Measurements from ENCODE around the gene TAS2R20. TPM values are rescaled to one million over a fixed set of nuclear protein-coding genes. Genes with fewer than 3 reads are reported as not detected.

Gene TAS2R20
- total and polyA plus RNA-seq, 2 of the 8 experiments (the other 6 are each of a cell fraction or from before 2014, with no cell fraction given) = 0.57 to 0.71 TPM

DNA sequence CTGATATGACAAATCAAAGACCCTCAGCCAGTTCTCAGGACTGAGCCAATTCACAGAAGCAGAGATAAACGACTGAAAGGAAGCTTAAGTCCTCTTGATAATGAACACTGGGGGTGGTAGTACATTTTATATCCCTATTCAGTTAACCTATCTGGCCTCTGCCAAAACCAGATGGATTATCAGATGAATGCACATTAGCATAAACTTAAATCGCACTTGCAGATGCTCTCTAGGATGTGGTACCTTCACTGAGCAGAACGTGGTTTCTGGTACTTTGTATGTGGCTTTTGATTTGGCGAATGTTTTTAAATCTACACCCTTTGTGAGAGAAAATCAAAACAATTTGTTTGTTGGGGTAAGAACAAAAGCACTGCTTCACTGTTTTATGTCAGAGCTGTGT is 37.9 kb downstream of the TAS2R20 start:
- no peak overlapping the region for H2BK120ac ChIP-seq (replicated peaks; ENCODE audit: low read depth, low read length)
- TF ChIP-seq CBX8 (IDR thresholded peaks at IDR 0.05; ENCODE audit: borderline replicate concordance, low read depth, low read length) (no peak), FOSL1 (IDR thresholded peaks at IDR 0.05; ENCODE audit: insufficient read depth, low read depth, low read length) (no peak), TCF12 (IDR thresholded peaks at IDR 0.05; ENCODE audit: low read depth, low read length) (no peak), CHD1 (IDR thresholded peaks at IDR 0.05; ENCODE audit: low read depth, low read length) (no peak), JUN (IDR thresholded peaks at IDR 0.05; ENCODE audit: low read depth, low read length) (no peak), NRF1 (IDR thresholded peaks at IDR 0.05; ENCODE audit: low read depth, low read length) (no peak), HDAC2 (IDR thresholded peaks at IDR 0.05; ENCODE audit: borderline replicate concordance in 1 of 2, low read depth in 2 of 2, low read length in 2 of 2) (no peak), SIN3A (conservative IDR thresholded peaks at IDR 0.05 in 1 of 2, IDR thresholded peaks at IDR 0.05 in 1 of 2; ENCODE audit: low read depth in 1 of 2, low read length in 2 of 2) (no peak), SP2 (IDR thresholded peaks at IDR 0.05; ENCODE audit: low read length) (no peak), RBBP5 (IDR thresholded peaks at IDR 0.05; ENCODE audit: borderline replicate concordance, low read depth, low read length) (no peak), SAP30 (IDR thresholded peaks at IDR 0.05; ENCODE audit: insufficient read depth, insufficient replicate concordance, low read length) (no peak), BACH1 (IDR thresholded peaks at IDR 0.05; ENCODE audit: low read length) (no peak)
- TF ChIP-seq, protein P1, sequence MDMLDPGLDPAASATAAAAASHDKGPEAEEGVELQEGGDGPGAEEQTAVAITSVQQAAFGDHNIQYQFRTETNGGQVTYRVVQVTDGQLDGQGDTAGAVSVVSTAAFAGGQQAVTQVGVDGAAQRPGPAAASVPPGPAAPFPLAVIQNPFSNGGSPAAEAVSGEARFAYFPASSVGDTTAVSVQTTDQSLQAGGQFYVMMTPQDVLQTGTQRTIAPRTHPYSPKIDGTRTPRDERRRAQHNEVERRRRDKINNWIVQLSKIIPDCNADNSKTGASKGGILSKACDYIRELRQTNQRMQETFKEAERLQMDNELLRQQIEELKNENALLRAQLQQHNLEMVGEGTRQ (IDR thresholded peaks at IDR 0.05; ENCODE audit: low read length) = no peak

More for the DNA sequence above, 37.9 kb downstream of the TAS2R20 start:
- DNase-seq (ENCODE audit: low read depth in 1 of 2, low spot score in 2 of 2) (no peak), FAIRE-seq (no peak)
- Histone ChIP-seq H2AFZ (ENCODE audit: low read length) (no peak overlapping the region), H4K91ac (replicated peaks; ENCODE audit: insufficient read length, low read length) (no peak overlapping the region), H4K5ac (ENCODE audit: insufficient read length, low read depth, low read length) (no peak overlapping the region), H4K8ac (ENCODE audit: extremely low read depth, insufficient read depth, low read length) (no peak overlapping the region), H2AK5ac (ENCODE audit: low read depth, low read length) (no peak overlapping the region), H3K23ac (ENCODE audit: insufficient read length) (no peak overlapping the region), H2BK15ac (ENCODE audit: low read length) (no peak overlapping the region), H2BK5ac (ENCODE audit: low read depth, low read length) (no peak overlapping the region), H3K9me3 (ENCODE audit: insufficient read depth in 2 of 2, low read depth in 1 of 2, low read length in 1 of 2) (peaks cover 0 to 2% of the 10 kb centered on the region in 2 experiments; a peak in 1 of 4 replicates), H3K14ac (ENCODE audit: insufficient read length) (no peak overlapping the region), H3K4me2 (ENCODE audit: insufficient read depth in 1 of 2, low read depth in 2 of 2, low read length in 2 of 2) (no peak overlapping the region), H3K18ac (ENCODE audit: extremely low read depth, low read length) (no peak overlapping the region), H3K27me3 (replicated peaks in 1 of 4; ENCODE audit: control insufficient read depth in 3 of 4, extremely low read depth in 1 of 4, insufficient read depth in 3 of 4, low read length in 3 of 4) (no peaks in the 10 kb centered on the region), H2BK12ac (ENCODE audit: low read depth, low read length) (no peak overlapping the region), H3K4ac (replicated peaks; ENCODE audit: insufficient read length, low read depth, low read length) (no peak overlapping the region), H3K36me3 (ENCODE audit: control insufficient read depth in 2 of 4, insufficient read depth in 4 of 4, low read length in 3 of 4) (no peaks in the 10 kb centered on the region), H3K79me1 (ENCODE audit: low read depth, low read length) (no peaks in the 10 kb centered on the region; the same call in 1 of the 2 replicates), H4K20me1 (replicated peaks in 1 of 2; ENCODE audit: control insufficient read depth in 1 of 2, insufficient read depth in 2 of 2, low read length in 2 of 2) (no peaks in the 10 kb centered on the region), H3K4me1 (replicated peaks in 1 of 4; ENCODE audit: control insufficient read depth in 3 of 4, insufficient read depth in 4 of 4, low read length in 3 of 4) (no peaks in the 10 kb centered on the region), H3K56ac (replicated peaks; ENCODE audit: insufficient read length, low read depth, low read length) (no peak overlapping the region), H3K23me2 (ENCODE audit: low read depth, low read length) (no peaks in the 10 kb centered on the region), H3K9ac (replicated peaks in 1 of 4; ENCODE audit: extremely low read depth in 1 of 4, low read depth in 3 of 4, low read length in 3 of 4) (no peak overlapping the region), H3K27ac (ENCODE audit: low read depth, low read length) (no peak overlapping the region), H3K4me3 (ENCODE audit: extremely low read depth in 1 of 4, insufficient read depth in 2 of 4, low read depth in 3 of 4, low read length in 4 of 4) (no peak overlapping the region), H3K79me2 (ENCODE audit: control insufficient read depth in 1 of 2, insufficient read depth in 2 of 2, low read length in 2 of 2) (0 out of 4 replicates have a peak, but pooled peaks cover 0 to 3% of the 10 kb centered on the region in 2 experiments), H2BK20ac (ENCODE audit: low read length) (no peak overlapping the region)
- ChIA-PET POLR2A (ENCODE audit: partially characterized antibody) (no interaction called here), CTCF (ENCODE audit: partially characterized antibody) (interaction anchor here (0.9 to 1.0 kb wide), 2 partner anchors 11 to 66 kb away, joined by 3 read pairs; no protein-coding TSS in a partner anchor)
- 93% methylated on average over 4 of the region's 4 CpGs; no CpG with 5 or more reads in 1 of the 2 experiments for WGBS, 2 experiments (ENCODE audit: extremely low coverage in 1 of 2, insufficient coverage in 1 of 2, insufficient read length in 1 of 2, insufficient replicate concordance in 2 of 2, low coverage in 1 of 2, low lambda C conversion rate in 2 of 2, missing lambda C conversion rate in 1 of 2)

All from H1 (cell line).